Fibroblast of skin of right biceps (primary cell): ENCODE measurements around the gene SUDS3.
"Not testable (repeated sequence)": the region's sequence is repeated elsewhere in the genome, so short reads cannot be mapped to it uniquely, and the experiment has no call there.

ENCODE experiments used
- DNase-seq: peaks from one replicate; pipeline ENCODE4 v3.0.0-alpha.2; 2013

SUDS3 gene

GRCh38 chr12:118398940-118399339 is 22.6 kb downstream of the SUDS3 start:
- no peak for DNase-seq

GRCh38 chr12:118402251-118402650 is 25.9 kb downstream of the SUDS3 start:
- peak; percentile 84 for DNase-seq

GRCh38 chr12:118404876-118405521 is 28.6 kb downstream of the SUDS3 start:
- DNase-seq: peak; percentile 64

GRCh38 chr12:118408241-118408640 is 31.9 kb downstream of the SUDS3 start:
- not testable (repeated sequence) for DNase-seq

GRCh38 chr12:118409834-118410233 is 33.5 kb downstream of the SUDS3 start:
- DNase-seq: no peak

GRCh38 chr12:118417942-118418341 is 41.6 kb downstream of the SUDS3 start:
- DNase-seq: no peak

- DNase-seq: no peak
Observed at GRCh38 chr12:118418385-118419057, 42.2 kb downstream of the SUDS3 start.

- no peak for DNase-seq
Observed at GRCh38 chr12:118420673-118421072, 44.3 kb downstream of the SUDS3 start.

GRCh38 chr12:118424884-118425283 is 48.5 kb downstream of the SUDS3 start:
- DNase-seq: no peak

GRCh38 chr12:118425364-118425763 is 49.0 kb downstream of the SUDS3 start:
- DNase-seq: no peak

GRCh38 chr12:118427819-118428218 is 51.5 kb downstream of the SUDS3 start:
- DNase-seq: no peak

GRCh38 chr12:118428643-118429042 is 52.3 kb downstream of the SUDS3 start:
- no peak for DNase-seq

- DNase-seq: no peak
Observed at GRCh38 chr12:118429688-118430383, 53.5 kb downstream of the SUDS3 start.

- DNase-seq: no peak
Observed at GRCh38 chr12:118430516-118430915, 54.2 kb downstream of the SUDS3 start.

- DNase-seq: peak; percentile 10
Observed at GRCh38 chr12:118432812-118433545, 56.6 kb downstream of the SUDS3 start.

- peak; percentile 8 for DNase-seq
Observed at GRCh38 chr12:118436002-118436730, 59.8 kb downstream of the SUDS3 start.

GRCh38 chr12:118436986-118437385 is 60.6 kb downstream of the SUDS3 start:
- peak; percentile 91 for DNase-seq

GRCh38 chr12:118439068-118439467 is 62.7 kb downstream of the SUDS3 start:
- DNase-seq: no peak

GRCh38 chr12:118446247-118446646 is 69.9 kb downstream of the SUDS3 start:
- DNase-seq: no peak

GRCh38 chr12:118447181-118447580 is 70.8 kb downstream of the SUDS3 start:
- no peak for DNase-seq

GRCh38 chr12:118448341-118448740 is 72.0 kb downstream of the SUDS3 start:
- no peak for DNase-seq

GRCh38 chr12:118455327-118455726 is 79.0 kb downstream of the SUDS3 start:
- no peak for DNase-seq

GRCh38 chr12:118456741-118457140 is 80.4 kb downstream of the SUDS3 start:
- peak; percentile 28 for DNase-seq
